ENCODE data around the gene MCHR2. TPM values are rescaled to one million over a fixed set of nuclear protein-coding genes. Genes with fewer than 3 reads are reported as not detected.
"Not testable (repeated sequence)": the region's sequence is repeated elsewhere in the genome, so short reads cannot be mapped to it uniquely, and the experiment has no call there.

The MCHR2 gene
- total RNA-seq (2016; rRNA removed; fragmentation: Illumina TruSeq; extraction: Trizol), result not detected in 2 replicates
- not detected in 2 replicates for total RNA-seq (2016; cell fraction: cytosol; rRNA removed; fragmentation: Illumina TruSeq; extraction: Trizol; ENCODE audit: low read depth)
- total RNA-seq (2016; cell fraction: insoluble cytoplasmic fraction; rRNA removed; fragmentation: Illumina TruSeq; extraction: Trizol), result not detected in 2 replicates
- total RNA-seq (2016; cell fraction: membrane; rRNA removed; fragmentation: Illumina TruSeq; extraction: Trizol), result not detected in 2 replicates
- total RNA-seq (2016; cell fraction: nucleus; rRNA removed; fragmentation: Illumina TruSeq; extraction: Trizol), result not detected in 2 replicates
- polyA plus RNA-seq (2011; rRNA removed), result not detected in 2 replicates
- polyA plus RNA-seq (2011; cell fraction: cytosol; rRNA removed), result not detected in 2 replicates
- polyA plus RNA-seq (2011; cell fraction: nucleus; rRNA removed), result not detected in 2 replicates
- polyA plus RNA-seq (2012), result not detected in 2 replicates
- not detected in 2 replicates for polyA plus RNA-seq (2016; cell fraction: cytosol; fragmentation: Illumina TruSeq; extraction: Trizol; ENCODE audit: low read depth)
- polyA plus RNA-seq (2016; cell fraction: insoluble cytoplasmic fraction; fragmentation: Illumina TruSeq; extraction: Trizol; ENCODE audit: low read depth), result not detected in 2 replicates
- polyA plus RNA-seq (2016; cell fraction: membrane; fragmentation: Illumina TruSeq; extraction: Trizol; ENCODE audit: low read depth), result not detected in 2 replicates
- polyA plus RNA-seq (2016; cell fraction: nucleus; fragmentation: Illumina TruSeq; extraction: Trizol; ENCODE audit: insufficient read depth, low read depth), result not detected in 2 replicates
- not detected in 2 replicates for polyA minus RNA-seq (2011; rRNA and poly(A)+ RNA removed; ENCODE audit: low replicate concordance)
- not detected in 2 replicates for polyA minus RNA-seq (2011; cell fraction: cytosol; rRNA and poly(A)+ RNA removed)
- polyA minus RNA-seq (2011; cell fraction: nucleus; rRNA and poly(A)+ RNA removed), result not detected in 2 replicates
- not detected for Bru-seq, nascent RNA
- not detected for BruChase-seq, experiment 1, labeled RNA remaining after a 6-hour chase
- BruChase-seq, experiment 2, labeled RNA remaining after a 2-hour chase, result not detected
- long read RNA-seq, experiment 1, result 0 reads
- long read RNA-seq, experiment 2, result 0 reads

- no peak for TF ChIP-seq HNRNPL (IDR thresholded peaks at IDR 0.05; ENCODE audit: low read depth, low read length)
- no peak for TF ChIP-seq CREM (IDR thresholded peaks at IDR 0.05)
- no peak for TF ChIP-seq CREM (CRISPR knock-in tag; IDR thresholded peaks at IDR 0.05)
- Histone ChIP-seq H3K27ac (ENCODE audit: extremely low read length, insufficient read depth, low read length) (no peak within 1 kb of the TSS), H3K27me3 (ENCODE audit: control insufficient read depth in 1 of 2, insufficient read depth in 2 of 2, low read length in 2 of 2) (peaks cover 0 to 21% of the 10 kb centered on the region in 2 experiments; a peak in 2 of 5 replicates), H2AFZ (ENCODE audit: low read length) (no peak within 1 kb of the TSS), H3K4me3 (replicated peaks in 1 of 3; ENCODE audit: insufficient read depth in 1 of 3, low read depth in 2 of 3, low read length in 3 of 3) (no peak within 1 kb of the TSS), H4K20me1 (ENCODE audit: insufficient read depth, low read length) (no peaks in the 10 kb centered on the region), H3K4me1 (ENCODE audit: insufficient read depth, low read length) (no peaks in the 10 kb centered on the region), H3K36me3 (replicated peaks in 1 of 2; ENCODE audit: control insufficient read depth in 1 of 2, insufficient read depth in 2 of 2, low read length in 2 of 2) (no peaks in the 10 kb centered on the region), H3K9ac (ENCODE audit: insufficient read depth, low read depth, low read length) (no peak within 1 kb of the TSS), H3K9me3 (ENCODE audit: low read length) (no peaks in the 10 kb centered on the region), H3K4me2 (ENCODE audit: low read depth, low read length) (no peak within 1 kb of the TSS; the same call in 1 of the 2 replicates), H3K79me2 (ENCODE audit: insufficient read depth, low read length) (no peaks in the 10 kb centered on the region)
- WGBS (ENCODE audit: low lambda C conversion rate), result 26% methylated on average over 38 of the region's 64 CpGs
- in situ Hi-C loops (cut with HindIII; ENCODE audit: extremely low pct_ligation_motif_present, low pct_unique_long_range_greater_than_20kb) (no loop called here), intact Hi-C loops (cut with micrococcal nuclease; ENCODE audit: unreplicated experiment) (no loop called here)
- POLR2A ChIA-PET, result no interaction called here
- CTCF ChIA-PET (ENCODE audit: low intra/inter-chr PET ratio, low total read pairs), result no interaction called here
- no peak; the same call in 2 of the 3 replicates for ATAC-seq
- no TSS peak for BruUV-seq (replicated peaks)
- DNase-seq (ENCODE audit: low spot score), result no peak
- FAIRE-seq, result no peak
These were observed at the start of gene MCHR2 for GRCh38 chr6:99993533-99994251. Gene MCHR2, minus strand, starts transcription at chr6:99994223. Its CDS starts 38,076 bp downstream, at chr6:99956147.

GRCh38 chr6:100038546-100038945, 44.5 kb upstream of the MCHR2 start:
- DNase-seq (ENCODE audit: low spot score); H3K27me3 ChIP-seq (ENCODE audit: control insufficient read depth in 1 of 2, insufficient read depth in 2 of 2, low read length in 2 of 2); H3K4me3 ChIP-seq (replicated peaks in 1 of 3; ENCODE audit: insufficient read depth in 1 of 3, low read depth in 2 of 3, low read length in 3 of 3); H3K4me1 ChIP-seq (ENCODE audit: insufficient read depth, low read length); POLR2A ChIA-PET; CTCF ChIA-PET (ENCODE audit: low intra/inter-chr PET ratio, low total read pairs); BruUV-seq (replicated peaks); ATAC-seq; intact Hi-C loops (cut with micrococcal nuclease; ENCODE audit: unreplicated experiment); H4K20me1 ChIP-seq (ENCODE audit: insufficient read depth, low read length); H3K27ac ChIP-seq (ENCODE audit: extremely low read length, insufficient read depth, low read length); H3K9me3 ChIP-seq (ENCODE audit: low read length); FAIRE-seq; H3K4me2 ChIP-seq (ENCODE audit: low read depth, low read length); H3K36me3 ChIP-seq (replicated peaks in 1 of 2; ENCODE audit: control insufficient read depth in 1 of 2, insufficient read depth in 2 of 2, low read length in 2 of 2); H3K79me2 ChIP-seq (ENCODE audit: insufficient read depth, low read length); H2AFZ ChIP-seq (ENCODE audit: low read length); in situ Hi-C loops (cut with HindIII; ENCODE audit: extremely low pct_ligation_motif_present, low pct_unique_long_range_greater_than_20kb); H3K9ac ChIP-seq (ENCODE audit: insufficient read depth, low read depth, low read length): not testable (repeated sequence)
- 0% methylated on average over 1 of the region's 1 CpG for WGBS (ENCODE audit: low lambda C conversion rate)
